H9 (cell line): Measurements from ENCODE around the gene KAZN. TPM values are rescaled to one million over a fixed set of nuclear protein-coding genes. Genes with fewer than 3 reads are reported as not detected.

Experiments
- DNase-seq: peaks from one replicate; pipeline ENCODE4 v3.0.0-alpha.2; 2017
- H2AFZ ChIP-seq: one replicate; pipeline ENCODE4 v1.6.1; 2013; ENCODE audit warnings: mild to moderate bottlenecking, low read length, control low read depth, moderate library complexity
- H2AK5ac ChIP-seq: 2 replicates; pipeline ENCODE4 v1.6.1; 2013; ENCODE audit warnings: low read length, control low read depth, mixed read lengths; ENCODE audit not compliant: insufficient read length
- H2BK120ac ChIP-seq: one replicate; pipeline ENCODE4 v1.6.1; 2013; ENCODE audit warnings: low read depth, mild to moderate bottlenecking, low read length, control low read depth, inconsistent platforms; ENCODE audit not compliant: poor library complexity, severe bottlenecking
- H2BK12ac ChIP-seq: 2 replicates; pipeline ENCODE4 v1.6.1; 2013; ENCODE audit warnings: low read length, control low read depth, mixed read lengths, low read depth; ENCODE audit not compliant: insufficient read length
- H2BK15ac ChIP-seq: 2 replicates; pipeline ENCODE4 v1.6.1; 2013; ENCODE audit warnings: low read depth, low read length, control low read depth
- H2BK20ac ChIP-seq: one replicate; pipeline ENCODE4 v1.6.1; 2013; ENCODE audit warnings: low read depth, mild to moderate bottlenecking, low read length, control low read depth, inconsistent platforms; ENCODE audit not compliant: poor library complexity, severe bottlenecking
- H2BK5ac ChIP-seq: 2 replicates; pipeline ENCODE4 v1.6.1; 2013; ENCODE audit warnings: low read length, control low read depth, mixed read lengths; ENCODE audit not compliant: insufficient read length
- H3K14ac ChIP-seq: 2 replicates; pipeline ENCODE4 v1.6.1; 2013; ENCODE audit warnings: low read length, control low read depth; ENCODE audit not compliant: insufficient read depth
- H3K18ac ChIP-seq: 2 replicates; pipeline ENCODE4 v1.6.1; 2013; ENCODE audit warnings: low read depth, mild to moderate bottlenecking, mixed read lengths, low read length, control low read depth; ENCODE audit not compliant: insufficient read length
- H3K23ac ChIP-seq: 2 replicates; pipeline ENCODE4 v1.6.1; 2013; ENCODE audit warnings: low read length, control low read depth, mixed read lengths, low read depth; ENCODE audit not compliant: insufficient read length
- H3K23me2 ChIP-seq: 2 replicates; pipeline ENCODE4 v1.6.1; 2013; ENCODE audit warnings: low read depth, mild to moderate bottlenecking, mixed read lengths, low read length, control low read depth; ENCODE audit not compliant: insufficient read length, poor library complexity, severe bottlenecking
- H3K27ac ChIP-seq: 2 replicates; pipeline ENCODE4 v1.5.1; 2013; ENCODE audit warnings: low read length, control low read depth, mixed read lengths, low read depth; ENCODE audit not compliant: insufficient read length
- H3K27me3 ChIP-seq: 2 replicates; pipeline ENCODE4 v1.6.1; 2013; ENCODE audit warnings: low read length, control low read depth, inconsistent platforms; ENCODE audit not compliant: insufficient read depth
- H3K4ac ChIP-seq: 2 replicates; pipeline ENCODE4 v1.6.1; 2013; ENCODE audit warnings: low read depth, mild to moderate bottlenecking, control low read depth, inconsistent platforms, low read length, moderate library complexity
- H3K4me1 ChIP-seq: 2 replicates; pipeline ENCODE4 v1.6.1; 2013; ENCODE audit warnings: low read length, control low read depth, inconsistent platforms; ENCODE audit not compliant: insufficient read depth
- H3K4me2 ChIP-seq: 2 replicates; pipeline ENCODE4 v1.6.1; 2013; ENCODE audit warnings: low read length, control low read depth, mixed read lengths; ENCODE audit not compliant: insufficient read length, insufficient read depth
- H3K56ac ChIP-seq: 2 replicates; pipeline ENCODE4 v1.6.1; 2013; ENCODE audit warnings: low read depth, mild to moderate bottlenecking, mixed read lengths, low read length, control low read depth; ENCODE audit not compliant: insufficient read length
- H3K79me1 ChIP-seq: 2 replicates; pipeline ENCODE4 v1.6.1; 2013; ENCODE audit warnings: low read depth, mild to moderate bottlenecking, moderate library complexity, low read length, control low read depth, inconsistent platforms; ENCODE audit not compliant: insufficient read depth, poor library complexity, severe bottlenecking
- H3K79me2 ChIP-seq: 2 replicates; pipeline ENCODE4 v1.6.1; 2013; ENCODE audit warnings: low read length, control low read depth, inconsistent platforms; ENCODE audit not compliant: insufficient read depth
- H3K9ac ChIP-seq: 2 replicates; pipeline ENCODE4 v1.6.1; 2013; ENCODE audit warnings: low read length, control low read depth, mixed read lengths; ENCODE audit not compliant: insufficient read length; ENCODE audit errors: extremely low read depth
- H3K9me3 ChIP-seq: one replicate; pipeline ENCODE4 v1.6.1; 2013; ENCODE audit warnings: low read depth, low read length, inconsistent platforms; ENCODE audit not compliant: control insufficient read depth
- H3T11ph ChIP-seq: one replicate; pipeline ENCODE4 v1.6.1; 2013; ENCODE audit warnings: mild to moderate bottlenecking, low read length, control low read depth, inconsistent platforms
- H4K20me1 ChIP-seq: one replicate; pipeline ENCODE4 v1.6.1; 2013; ENCODE audit not compliant: control insufficient read depth, insufficient read length, insufficient read depth
- H4K5ac ChIP-seq: 2 replicates; pipeline ENCODE4 v1.6.1; 2013; ENCODE audit warnings: low read depth, mild to moderate bottlenecking, mixed read lengths, low read length, control low read depth; ENCODE audit not compliant: insufficient read length
- H4K8ac ChIP-seq: replicated peaks from 2 replicates; pipeline ENCODE4 v1.6.1; 2013; ENCODE audit warnings: low read length, control low read depth, mixed read lengths, low read depth; ENCODE audit not compliant: insufficient read length
- H4K91ac ChIP-seq: 2 replicates; pipeline ENCODE4 v1.6.1; 2013; ENCODE audit warnings: low read depth, mild to moderate bottlenecking, moderate library complexity, mixed read lengths, low read length, control low read depth; ENCODE audit not compliant: insufficient read length
- H3K27ac Mint-ChIP-seq, 3 experiments: 2 replicates in 2 of 3; 3 replicates in 1 of 3; pipeline ENCODE4 v1.8.0; 2020 to 2021; ENCODE audit warnings: mixed read lengths in 3 of 3, mild to moderate bottlenecking in 1 of 3, moderate library complexity in 1 of 3
- H3K27me3 Mint-ChIP-seq: 2 replicates; pipeline ENCODE4 v1.8.0; 2021; ENCODE audit warnings: low read depth, mild to moderate bottlenecking, moderate library complexity, mixed read lengths
- H3K36me3 Mint-ChIP-seq, 3 experiments: 2 replicates in 2 of 3; 3 replicates in 1 of 3; pipeline ENCODE4 v1.8.0; 2020 to 2021; ENCODE audit warnings: low read depth in 3 of 3, mixed read lengths in 3 of 3; ENCODE audit not compliant: insufficient read depth in 1 of 3
- H3K4me1 Mint-ChIP-seq, 2 experiments: 2 replicates each; pipeline ENCODE4 v1.8.0; 2020; ENCODE audit warnings: mixed read lengths in 2 of 2
- H3K4me3 Mint-ChIP-seq, 2 experiments: 2 replicates in 1 of 2; 3 replicates in 1 of 2; pipeline ENCODE4 v1.8.0; 2020 to 2021; ENCODE audit warnings: mild to moderate bottlenecking in 2 of 2, mixed read lengths in 2 of 2, moderate library complexity in 1 of 2
- H3K9me3 Mint-ChIP-seq, 2 experiments: 2 replicates in 1 of 2; 3 replicates in 1 of 2; pipeline ENCODE4 v1.8.0; 2020; ENCODE audit warnings: mild to moderate bottlenecking in 2 of 2, mixed read lengths in 2 of 2, moderate library complexity in 1 of 2
- CTCF ChIP-seq: fragments of 200-600 bp; sonication (generic); conservative IDR thresholded peaks from 3 replicates; pipeline ENCODE4 v1.8.0; 2021; ENCODE audit warnings: antibody characterized with exemption, mild to moderate bottlenecking
- WGBS: extraction: QIAGEN DNeasy Blood & Tissue Kit; methylation state at CpG from one replicate; pipeline ENCODE4 v1.1.7; 2013; ENCODE audit warnings: missing lambda C conversion rate, low lambda C conversion rate, mixed read lengths; ENCODE audit not compliant: insufficient read length; ENCODE audit errors: extremely low coverage; 5-methylcytosine and 5-hydroxymethylcytosine counted together
- total RNA-seq: library from RNA; stranded (reverse); gene quantifications from 2 replicates; pipeline ENCODE4 v1.2.1, GENCODE V29; 2021

The KAZN gene
- total RNA-seq, 1 experiment from 2014 or later = 7.6 TPM

- H3K23ac ChIP-seq = no peak overlapping the region
- no peak overlapping the region for H3T11ph ChIP-seq
- no peak overlapping the region for H2BK15ac ChIP-seq
- H3K27ac ChIP-seq = no peak overlapping the region
- H3K27me3 ChIP-seq = no peaks in the 10 kb centered on the region
- WGBS = no CpG with 5 or more reads among the region's 4 CpGs
- H3K14ac ChIP-seq = no peak overlapping the region
- Mint-ChIP-seq H3K4me3 (no peak overlapping the region), H3K36me3 (no peaks in the 10 kb centered on the region), H3K9me3 (no peaks in the 10 kb centered on the region), H3K4me1 (peaks cover 3 to 8% of the 10 kb centered on the region in 2 experiments; a peak in 3 of 4 replicates), H3K27me3 (no peaks in the 10 kb centered on the region; the same call in 1 of the 2 replicates), H3K27ac (no peak overlapping the region)
- no peak overlapping the region for H3K56ac ChIP-seq
- no peak overlapping the region for H3K4me2 ChIP-seq
- H4K91ac ChIP-seq = no peak overlapping the region
- H2BK5ac ChIP-seq = no peak overlapping the region
- no peak overlapping the region for H2BK20ac ChIP-seq
- no peak for DNase-seq
- no peak overlapping the region for H3K4ac ChIP-seq
- H2BK120ac ChIP-seq = no peak overlapping the region
- H2BK12ac ChIP-seq = no peak overlapping the region
- no peaks in the 10 kb centered on the region for H3K23me2 ChIP-seq
- no peaks in the 10 kb centered on the region for H3K79me2 ChIP-seq
- H4K5ac ChIP-seq = no peak overlapping the region
- H2AFZ ChIP-seq = no peak overlapping the region
- H4K8ac ChIP-seq = no peak overlapping the region
- no peaks in the 10 kb centered on the region for H3K4me1 ChIP-seq
- H3K79me1 ChIP-seq = no peaks in the 10 kb centered on the region
- H3K18ac ChIP-seq = no peak overlapping the region
- no peak overlapping the region for H2AK5ac ChIP-seq
- H3K9me3 ChIP-seq = no peaks in the 10 kb centered on the region
- H4K20me1 ChIP-seq = no peaks in the 10 kb centered on the region
- TF ChIP-seq CTCF = no peak
- no peak overlapping the region for H3K9ac ChIP-seq
Measured at GRCh38 chr1:14827870-14828269, 229.4 kb downstream of the KAZN start.
